Duodenal mucosa (tissue), 2 donors: Measurements from ENCODE around the gene EMC7.

ENCODE experiments used
- H3K27ac ChIP-seq: one replicate; pipeline ENCODE4 v1.7.0; 2013; ENCODE audit warnings: low read depth, low read length
- H3K27me3 ChIP-seq, 2 donors: one replicate each; pipeline ENCODE4 v1.7.0; 2013; ENCODE audit warnings: low read length in 2 of 2, control low read depth in 1 of 2; ENCODE audit not compliant: insufficient read depth in 2 of 2, control insufficient read depth in 1 of 2
- H3K36me3 ChIP-seq, 2 donors: one replicate each; pipeline ENCODE4 v1.7.0; 2013; ENCODE audit warnings: low read length in 2 of 2, control low read depth in 1 of 2; ENCODE audit not compliant: insufficient read depth in 2 of 2, control insufficient read depth in 1 of 2
- H3K4me1 ChIP-seq, 2 donors: one replicate each; pipeline ENCODE4 v1.7.0; 2013; ENCODE audit warnings: low read length in 2 of 2, control low read depth in 1 of 2; ENCODE audit not compliant: insufficient read depth in 2 of 2, control insufficient read depth in 1 of 2
- H3K4me3 ChIP-seq, 2 donors: one replicate each; pipeline ENCODE4 v1.7.0; 2013; ENCODE audit warnings: low read length in 2 of 2, low read depth in 1 of 2
- H3K9ac ChIP-seq, 2 donors: one replicate each; pipeline ENCODE4 v1.7.0; 2013; ENCODE audit warnings: low read length in 2 of 2, low read depth in 1 of 2
- H3K9me3 ChIP-seq, 2 donors: one replicate each; pipeline ENCODE4 v1.7.0; 2013; ENCODE audit warnings: low read length in 2 of 2, control low read depth in 1 of 2; ENCODE audit not compliant: control insufficient read depth in 1 of 2

EMC7 gene

GRCh38 chr15:34043391-34043790 lies 58.3 kb downstream of the EMC7 start:
- no peaks in the 10 kb centered on the region for H3K36me3 ChIP-seq
- H3K9ac ChIP-seq: no peak overlapping the region
- H3K27me3 ChIP-seq: no peaks in the 10 kb centered on the region
- no peak overlapping the region for H3K4me3 ChIP-seq
- peaks cover 7 to 11% of the 10 kb centered on the region in 2 donors for H3K4me1 ChIP-seq
- no peaks in the 10 kb centered on the region for H3K9me3 ChIP-seq
- H3K27ac ChIP-seq: no peak overlapping the region

- no peaks in the 10 kb centered on the region for H3K36me3 ChIP-seq
- H3K4me3 ChIP-seq: peak overlapping the region; percentile 64 to 91
- no peaks in the 10 kb centered on the region for H3K27me3 ChIP-seq
- peaks cover 14 to 17% of the 10 kb centered on the region in 2 donors for H3K4me1 ChIP-seq
- H3K9me3 ChIP-seq: no peaks in the 10 kb centered on the region
- peak overlapping the region; percentile 54 to 55 for H3K9ac ChIP-seq
- no peak overlapping the region for H3K27ac ChIP-seq
Measured at GRCh38 chr15:34039790-34040113, 61.9 kb downstream of the EMC7 start.

DNA sequence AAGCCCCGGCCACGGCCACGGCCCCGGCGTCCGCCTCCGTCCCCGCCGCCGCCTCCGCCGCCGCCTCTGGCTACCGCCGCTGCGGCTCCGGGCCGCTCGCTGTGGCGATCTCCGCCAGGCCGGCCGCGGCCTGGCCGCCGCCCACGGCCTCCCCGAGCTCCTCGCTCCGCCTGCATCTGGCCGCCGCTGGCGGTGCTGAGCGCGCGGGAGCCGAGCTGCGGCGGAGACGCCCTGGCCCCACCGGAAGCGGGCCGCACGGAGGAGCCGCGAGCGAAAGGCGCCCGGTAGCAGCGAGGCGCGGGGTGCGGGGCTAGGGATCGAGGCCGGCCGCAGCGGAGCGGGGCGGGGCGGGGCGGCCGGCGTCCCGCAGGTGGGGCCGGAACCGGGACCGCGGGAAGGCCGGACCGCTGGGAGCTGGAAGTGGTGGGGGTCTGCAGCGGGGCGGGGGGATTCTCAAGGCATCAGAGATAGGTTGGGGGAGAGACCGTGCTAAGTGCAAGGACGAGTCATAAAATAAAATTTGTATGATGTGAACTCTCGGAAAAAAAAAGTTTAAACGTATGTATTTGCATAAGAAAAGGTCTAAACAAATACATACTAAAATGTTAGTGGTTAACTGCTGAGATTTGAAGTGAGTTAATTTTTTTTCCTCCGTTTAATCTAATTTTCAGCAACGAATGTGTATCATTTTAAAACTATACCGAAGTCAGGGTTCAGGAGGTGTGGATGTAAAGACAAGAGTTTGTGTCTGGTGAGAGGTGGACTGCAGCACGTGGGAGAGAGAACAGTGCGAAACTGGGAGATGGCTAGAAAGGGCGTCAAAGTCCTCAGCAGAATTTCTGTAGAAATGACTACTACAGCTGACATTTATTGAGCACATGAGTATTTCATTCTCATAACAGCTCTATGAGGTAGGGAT lies 62.5 kb downstream of the EMC7 start, which contains the start of gene AVEN:
TSS of gene AVEN (minus strand) at position 334 of the 919 bp plus-strand sequence. CDS start at position 176, 158 bp downstream.
- Histone ChIP-seq H3K4me3 (peak within 1 kb of the TSS; percentile 91 to 96), H3K27ac (peak within 1 kb of the TSS; percentile 89), H3K4me1 (peaks cover 14 to 17% of the 10 kb centered on the region in 2 donors), H3K9ac (peak within 1 kb of the TSS; percentile 71 to 88), H3K27me3 (no peaks in the 10 kb centered on the region), H3K36me3 (no peaks in the 10 kb centered on the region), H3K9me3 (no peaks in the 10 kb centered on the region)

GRCh38 chr15:34038023-34038870 lies 63.4 kb downstream of the EMC7 start:
- Histone ChIP-seq H3K27ac (peak overlapping the region; percentile 89), H3K4me1 (peaks cover 14 to 17% of the 10 kb centered on the region in 2 donors), H3K36me3 (no peaks in the 10 kb centered on the region), H3K27me3 (no peaks in the 10 kb centered on the region), H3K4me3 (peak overlapping the region; percentile 91 to 96), H3K9me3 (no peaks in the 10 kb centered on the region), H3K9ac (peak overlapping the region; percentile 71 to 88)
